Measurements from ENCODE around the gene PTPN22.

PTPN22 gene

DNA sequence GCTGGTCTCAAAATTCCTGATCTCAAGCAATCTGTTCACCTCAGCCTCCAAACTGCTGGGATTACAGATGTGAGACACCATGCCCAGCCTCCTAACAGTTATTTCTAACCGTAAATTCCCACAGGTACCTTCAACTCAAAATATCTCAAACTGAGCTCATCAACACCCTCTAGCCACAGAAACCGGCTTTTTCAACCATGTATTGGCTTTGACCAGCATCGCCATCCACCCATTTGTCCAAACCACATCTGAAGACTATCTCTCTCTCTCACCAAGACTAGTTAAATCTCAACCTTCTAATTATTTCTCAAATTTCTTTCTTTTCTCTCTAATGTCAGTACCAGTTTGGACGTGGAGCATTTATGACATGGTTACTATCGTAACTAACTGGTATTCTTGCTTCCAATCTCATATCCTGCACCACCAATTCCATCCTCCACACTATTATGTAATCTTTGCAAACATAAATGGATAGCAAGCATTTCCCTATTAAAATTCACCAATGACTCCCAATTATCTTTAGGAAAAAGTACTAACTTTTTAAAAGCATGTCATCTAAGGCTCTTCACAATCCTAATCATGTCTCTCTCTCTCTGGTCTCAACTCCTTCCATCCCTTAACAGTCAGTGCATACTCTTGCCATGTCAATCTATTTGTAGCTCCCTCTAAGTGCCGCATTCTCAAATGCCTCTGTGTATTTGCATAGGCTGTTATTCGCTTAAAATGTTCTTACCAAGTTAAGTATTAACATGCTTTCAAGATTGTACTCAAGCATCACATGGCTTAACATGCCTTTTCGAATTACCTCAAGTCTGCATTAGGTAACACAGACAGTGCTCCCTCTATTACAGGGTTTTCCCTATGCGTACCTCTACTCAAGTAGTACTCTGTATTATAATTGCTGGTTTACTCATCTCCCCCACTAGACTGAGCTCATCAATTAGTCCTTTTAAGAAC lies 77.4 kb downstream of the PTPN22 start:
- DNase-seq: no peak

DNA sequence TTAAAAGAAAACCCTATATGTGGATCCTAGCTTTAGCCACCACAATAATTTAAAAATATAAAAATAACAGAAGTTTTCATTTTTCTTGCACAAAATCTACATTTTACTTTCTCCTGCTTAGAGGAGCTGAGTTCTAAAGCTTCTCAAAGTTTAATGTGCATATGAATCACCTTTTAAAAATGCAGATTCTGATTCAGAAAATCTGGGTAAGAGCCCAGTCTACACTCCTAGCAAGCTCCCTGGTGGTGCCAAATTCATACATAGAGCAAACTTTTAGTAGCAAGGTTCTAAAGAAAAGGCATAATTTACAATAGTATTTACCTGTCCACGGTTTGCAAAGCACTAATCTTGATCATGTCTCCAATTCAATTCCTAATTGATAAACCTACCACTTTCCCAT lies 78.5 kb downstream of the PTPN22 start:
- no peak for DNase-seq

DNA sequence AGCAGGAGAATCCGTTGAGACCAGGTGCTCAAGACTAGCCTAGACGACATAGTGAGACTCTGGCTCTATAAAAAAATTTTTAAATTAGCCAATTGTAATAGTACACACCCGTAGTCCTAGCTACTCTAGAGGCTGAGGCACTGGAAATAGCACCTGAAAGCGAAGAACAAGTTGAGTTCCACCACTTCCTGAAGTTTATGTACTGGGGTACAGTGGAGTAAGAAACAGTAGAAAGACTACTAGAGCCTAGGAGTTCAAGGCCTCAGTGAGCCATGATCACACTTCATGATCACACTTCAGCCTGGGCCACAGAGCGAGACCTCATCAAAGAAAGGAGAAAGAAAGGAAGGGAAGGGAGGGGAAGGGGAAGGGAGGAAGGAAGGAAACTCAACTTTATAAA lies 79.0 kb downstream of the PTPN22 start:
- DNase-seq: no peak

DNA sequence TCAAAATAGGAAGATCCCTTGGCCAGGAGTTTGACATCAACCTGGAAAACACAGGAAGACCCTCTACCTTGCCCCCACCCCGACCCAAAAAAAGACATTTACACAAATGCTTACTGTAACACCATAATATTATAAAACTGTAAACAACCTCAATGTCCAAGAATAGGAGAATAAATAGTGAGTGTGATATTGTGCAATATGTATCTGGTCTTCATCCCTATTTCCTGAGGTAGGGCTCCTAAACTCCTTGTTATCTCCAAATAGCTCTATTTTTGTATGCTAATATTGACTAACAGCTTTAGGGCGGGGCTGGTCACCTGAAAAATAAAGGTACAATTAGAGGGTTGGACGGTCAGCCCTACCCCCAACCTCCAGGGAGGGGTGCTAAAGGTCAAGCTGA lies 82.7 kb downstream of the PTPN22 start:
- DNase-seq: no peak

DNA sequence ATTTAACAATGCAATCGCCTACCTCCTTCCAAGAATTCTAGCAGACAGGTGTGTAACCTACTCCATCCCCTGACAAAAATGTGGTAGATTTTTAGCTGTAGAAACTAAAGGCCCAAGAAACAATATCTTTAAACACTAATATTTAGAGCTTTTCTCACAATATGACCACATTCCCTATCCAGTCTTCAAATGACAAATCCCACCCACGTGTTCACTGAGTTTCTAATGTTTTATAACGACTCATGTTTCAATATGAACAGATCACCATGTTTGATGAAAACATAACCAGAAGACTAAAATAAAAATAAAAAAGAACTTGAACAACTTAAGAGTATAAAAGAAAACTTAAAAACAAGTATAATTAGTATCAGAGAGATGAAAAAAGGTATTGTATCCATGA lies 83.8 kb downstream of the PTPN22 start:
- DNase-seq: no peak

DNA sequence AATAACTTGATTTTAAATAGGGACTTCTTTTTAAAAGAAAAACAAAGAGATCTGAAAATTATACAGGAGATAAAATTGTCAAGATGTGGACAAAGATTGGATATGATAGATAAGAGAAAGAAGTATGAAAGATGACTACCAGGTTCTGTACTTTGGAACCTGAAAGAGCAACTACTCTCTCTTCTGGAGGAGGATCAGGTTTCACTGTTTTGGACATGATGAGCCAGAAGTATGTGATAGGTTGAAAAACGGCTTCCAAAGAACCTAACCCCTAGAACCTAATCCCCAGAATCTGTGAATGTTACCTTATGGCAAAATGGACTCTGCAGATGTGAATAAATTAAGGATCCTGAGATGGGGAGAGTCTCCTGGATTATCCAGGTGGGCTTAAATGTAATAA lies 85.4 kb downstream of the PTPN22 start:
- DNase-seq: no peak

DNA sequence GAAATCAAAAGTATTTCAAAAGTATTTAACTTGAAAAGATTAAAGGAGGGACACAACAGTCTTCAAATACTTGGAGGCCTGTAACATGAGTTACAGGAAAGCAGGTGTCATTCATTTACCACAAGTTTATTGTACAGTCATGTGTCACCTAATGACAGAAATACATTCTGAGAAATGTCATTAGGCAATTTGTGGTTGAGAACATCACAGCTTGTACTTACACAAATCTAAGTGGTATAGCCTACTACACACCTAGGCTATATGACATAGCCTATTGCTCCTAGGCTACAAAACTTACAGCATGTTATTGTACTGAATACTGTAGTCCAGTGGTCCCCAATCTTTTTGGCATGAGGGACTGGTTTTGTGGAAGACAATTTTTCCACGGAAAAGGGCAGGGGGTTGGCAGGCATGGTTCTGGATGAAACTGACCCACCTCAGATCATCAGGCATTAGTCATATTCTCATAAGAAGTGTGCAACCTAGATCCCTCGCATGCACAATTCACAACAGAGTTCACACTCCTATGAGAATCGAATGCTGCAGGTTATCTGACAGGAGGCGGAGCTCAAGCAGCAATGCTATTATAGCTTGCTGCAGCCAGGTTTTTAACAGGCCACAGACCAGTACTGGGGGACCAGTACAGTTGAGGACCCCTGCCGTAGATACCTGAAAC lies 87.3 kb downstream of the PTPN22 start:
- DNase-seq: peak; percentile 22

DNA sequence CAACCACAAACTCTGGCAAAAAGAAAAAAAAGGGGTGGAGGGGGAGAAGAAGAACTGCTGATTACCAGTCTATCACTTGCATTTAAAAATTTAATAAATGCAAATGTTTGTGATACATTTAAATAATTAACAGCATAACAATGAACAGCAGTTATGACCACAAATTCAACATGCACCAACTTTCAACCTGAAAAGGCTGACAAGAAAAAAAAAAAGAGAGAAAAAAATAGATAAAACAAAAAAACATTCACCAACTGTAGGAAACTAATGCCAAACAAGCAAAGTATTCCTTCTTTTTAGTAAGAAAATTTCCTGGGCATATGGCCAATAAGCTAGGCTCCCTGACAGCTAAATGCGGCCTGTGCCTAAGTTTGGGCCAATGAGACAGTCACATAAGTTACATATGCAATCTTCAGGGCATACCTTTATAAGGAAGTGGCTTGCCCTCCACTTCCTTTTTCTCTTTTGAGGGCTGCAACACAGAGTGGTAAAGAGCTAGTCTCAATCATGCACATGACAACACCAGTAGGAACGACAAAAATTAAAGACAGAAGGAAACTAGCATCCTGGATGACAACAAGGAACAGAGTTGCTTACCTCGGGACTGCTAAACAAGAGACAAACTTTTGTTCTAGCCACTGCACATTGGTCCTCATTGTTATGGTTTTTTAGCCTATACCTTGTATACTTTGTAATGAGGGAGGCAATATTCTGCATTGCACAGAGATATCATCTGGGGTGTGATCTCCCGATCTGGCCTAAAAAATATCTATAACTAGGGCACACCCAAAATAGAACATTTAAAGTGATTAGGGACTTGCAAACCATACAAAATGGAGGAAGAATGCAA lies 88.0 kb downstream of the PTPN22 start:
- peak; percentile 96 for DNase-seq

DNA sequence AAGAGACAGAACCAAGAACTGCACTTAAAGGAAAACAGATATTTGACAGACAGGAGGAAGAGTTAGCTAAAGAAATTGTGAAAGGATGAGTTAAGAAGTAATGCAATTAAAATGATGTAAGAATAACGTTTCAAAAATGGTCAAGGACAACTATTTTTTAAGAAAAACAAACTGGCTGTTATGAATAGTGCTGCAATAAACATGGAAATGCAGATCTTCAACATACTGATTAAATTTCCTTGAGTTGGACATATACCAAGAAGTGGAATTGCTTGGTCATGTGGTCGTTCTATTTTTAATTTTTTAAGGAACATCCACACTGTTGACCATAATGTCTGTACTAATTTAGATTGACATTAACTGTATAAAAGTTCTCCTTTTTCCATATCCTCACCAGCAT lies 89.1 kb downstream of the PTPN22 start:
- DNase-seq: peak; percentile 17

DNA sequence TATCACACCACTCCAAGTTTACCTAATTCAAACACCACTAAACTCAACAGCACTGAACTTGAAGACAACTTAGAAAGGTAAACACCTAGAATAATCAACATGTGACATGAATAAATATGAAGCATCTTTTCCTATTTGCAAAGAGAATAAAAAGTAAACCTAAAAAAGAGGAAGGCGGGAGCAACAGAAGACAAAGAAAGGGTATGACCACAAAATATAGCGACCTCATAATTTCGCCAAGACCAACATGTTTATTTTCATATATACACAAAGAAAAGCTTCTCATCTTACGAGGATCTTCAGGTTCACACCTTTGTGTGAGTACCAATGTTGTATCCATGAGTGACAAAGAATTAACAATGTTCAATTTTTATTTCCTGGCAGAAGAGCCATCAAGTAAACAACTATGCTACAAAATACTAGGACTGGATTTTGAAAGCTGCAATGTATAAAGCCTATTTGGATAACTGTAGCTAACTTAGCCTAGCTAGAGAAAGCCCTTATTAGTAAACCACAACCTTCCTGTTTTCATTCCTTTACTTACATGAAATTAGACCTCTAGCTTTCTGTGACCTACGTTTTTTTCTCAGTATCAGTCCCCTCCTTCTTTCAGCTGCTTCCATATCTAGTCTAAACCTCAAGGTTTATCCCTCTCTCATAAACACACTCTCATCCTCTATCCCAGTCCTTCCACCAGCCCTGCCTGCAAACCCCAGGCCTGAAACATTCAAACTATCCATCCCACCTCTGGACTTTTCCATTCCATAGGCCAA lies 91.0 kb downstream of the PTPN22 start:
- peak; percentile 49 for DNase-seq

DNA sequence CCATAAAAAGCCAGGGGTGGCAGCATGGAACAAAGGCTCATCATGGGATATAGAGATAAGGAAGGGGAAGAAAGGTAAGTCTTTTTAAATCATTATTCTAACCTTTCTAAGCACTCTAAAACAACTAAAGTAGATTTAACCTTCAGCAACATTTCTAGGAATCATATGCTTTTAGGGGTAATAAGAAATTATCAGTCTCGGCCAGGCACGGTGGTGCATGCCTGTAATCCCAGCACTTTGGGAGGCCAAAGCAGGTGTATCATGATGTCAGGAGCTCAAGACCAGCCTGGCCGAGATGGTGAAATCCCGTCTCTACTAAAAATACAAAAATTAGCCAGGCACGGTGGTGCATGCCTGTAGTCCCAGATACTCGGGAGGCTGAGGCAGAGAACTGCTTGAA lies 92.0 kb downstream of the PTPN22 start:
- no peak for DNase-seq

DNA sequence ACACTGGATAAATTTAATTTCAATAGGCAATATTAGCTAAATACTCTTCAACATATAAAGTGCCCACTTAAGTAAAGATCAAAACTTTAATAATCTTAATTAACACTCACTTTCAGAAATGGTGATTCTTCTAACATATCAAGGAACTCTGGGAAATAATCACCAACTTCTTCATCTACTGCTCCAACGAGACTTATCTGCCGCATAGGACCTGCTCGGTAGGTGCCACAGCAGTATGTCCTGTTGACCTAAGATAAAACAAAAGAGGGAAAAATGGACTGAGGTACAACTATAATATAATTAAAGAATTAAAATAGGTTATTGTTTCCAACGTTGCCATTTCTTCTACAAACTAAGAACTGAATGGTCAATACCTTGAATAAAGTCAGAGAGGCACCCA lies 94.0 kb downstream of the PTPN22 start:
- DNase-seq: no peak

DNA sequence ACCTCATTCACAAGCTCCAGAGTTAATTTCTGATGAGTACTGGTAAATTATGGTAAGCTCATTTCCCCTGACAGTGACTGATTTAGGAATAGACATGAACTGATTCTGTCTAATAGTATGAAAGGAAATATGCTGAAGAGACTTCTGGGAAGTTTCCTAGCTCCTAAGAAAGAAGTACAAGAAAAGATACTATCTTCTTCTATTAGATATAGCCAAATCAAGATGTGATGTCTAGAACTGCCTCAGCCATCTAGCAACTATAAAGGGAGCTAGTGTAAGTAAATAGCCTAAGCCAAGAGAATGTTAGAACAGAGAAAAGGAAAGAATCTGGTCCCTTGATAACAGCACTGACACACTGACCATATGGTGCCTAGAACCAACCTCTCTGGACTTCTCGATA lies 101.5 kb downstream of the PTPN22 start:
- no peak for DNase-seq

DNA sequence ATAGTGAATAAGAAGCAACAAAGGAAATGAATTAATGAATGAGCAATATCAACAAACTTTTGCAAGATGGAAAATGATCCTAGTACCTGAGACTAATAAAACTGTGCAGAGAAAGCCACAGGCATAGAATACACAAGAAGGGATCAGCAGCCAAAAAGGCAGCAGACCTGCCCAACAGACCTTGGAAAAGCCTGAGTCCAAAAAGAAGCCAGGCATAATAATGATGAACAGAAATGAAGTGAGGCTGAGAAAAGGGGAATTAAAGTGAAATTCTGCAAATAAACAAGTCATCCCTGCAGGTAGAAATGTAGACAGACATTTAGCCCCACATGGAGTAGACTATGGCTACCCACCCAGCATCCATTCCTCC lies 101.9 kb downstream of the PTPN22 start:
- no peak for DNase-seq

DNA sequence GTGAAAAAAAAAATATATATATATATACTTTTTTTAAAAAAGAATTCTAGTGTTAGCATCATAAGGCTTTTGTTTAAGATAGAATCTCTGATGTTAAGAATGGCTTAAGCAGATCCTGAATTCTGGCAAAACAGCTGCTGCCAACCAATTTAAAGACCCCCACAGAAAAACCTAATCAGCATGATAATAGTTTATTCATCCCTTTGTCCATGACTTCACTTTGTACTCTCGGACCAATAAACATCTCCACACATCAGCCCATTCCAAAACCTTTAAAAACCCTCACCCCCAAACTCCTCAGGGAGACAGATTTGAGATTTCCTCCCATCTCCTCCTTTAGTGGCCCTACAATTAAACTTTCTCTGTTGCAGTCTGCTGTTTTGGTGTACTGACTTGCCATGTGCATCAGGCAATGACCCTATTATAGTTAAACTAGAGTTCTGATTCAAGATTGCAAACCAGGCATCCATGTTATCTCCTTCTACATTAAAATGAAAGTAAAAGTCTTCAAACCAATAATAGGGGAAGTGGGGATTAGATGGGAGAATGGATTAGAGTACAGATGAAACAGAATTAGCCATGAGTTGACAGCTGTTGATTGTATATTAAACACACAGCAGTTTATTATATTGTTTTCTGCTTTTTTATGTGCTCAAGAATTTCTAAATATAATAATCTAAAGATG lies 102.5 kb downstream of the PTPN22 start:
- DNase-seq: peak; percentile 55

DNA sequence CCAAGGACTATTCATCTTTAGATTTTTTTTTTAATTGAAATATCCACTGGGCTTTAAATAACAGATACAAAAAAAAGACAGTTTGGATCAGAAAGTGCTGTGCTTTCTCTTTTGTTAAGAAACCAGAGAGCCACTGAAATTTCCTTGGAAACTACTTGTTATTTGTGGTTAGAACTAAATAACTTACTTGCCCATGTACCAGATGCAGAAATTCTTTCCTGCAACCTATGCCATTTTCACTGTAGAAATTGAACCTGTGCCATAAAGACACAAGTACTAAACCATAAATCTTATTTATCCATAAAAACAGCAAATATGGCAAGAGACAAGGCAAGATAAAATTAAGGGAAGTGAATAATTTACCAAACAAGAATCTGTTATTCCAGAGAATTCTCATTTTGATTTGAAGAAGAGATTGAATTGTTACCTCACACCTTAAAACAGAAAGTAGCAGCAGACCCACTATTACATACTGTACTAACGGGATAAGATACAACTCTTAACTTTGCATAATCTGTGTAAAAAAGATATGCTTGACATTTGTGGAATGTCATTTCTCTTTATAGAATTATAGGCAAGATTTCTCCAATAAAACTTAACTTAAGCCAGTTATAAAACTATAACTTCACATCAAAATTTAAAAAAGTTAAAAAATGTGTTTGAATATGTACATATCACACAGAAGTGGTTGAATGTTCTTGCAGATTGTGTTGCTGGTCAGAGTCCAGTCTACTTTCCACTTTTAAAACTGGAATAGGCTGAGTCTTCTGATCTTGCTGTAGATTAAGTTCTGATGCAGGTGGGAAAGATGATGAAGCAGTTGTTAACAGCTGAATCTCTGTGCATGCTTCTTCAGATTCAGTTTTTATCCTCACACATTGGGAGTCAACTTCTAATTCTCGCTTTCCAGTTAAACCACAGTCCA lies 105.9 kb downstream of the PTPN22 start:
- DNase-seq: no peak
